GM21447 (cell line): ENCODE results near the gene TANGO2.

Experiments
- ATAC-seq: cut with Tn5 transposase; IDR thresholded peaks from one replicate; pipeline ENCODE4 v1.9.1; 2021; ENCODE audit not compliant: unreplicated experiment

TANGO2 gene

GRCh38 chr22:19995611-19996339 lies 25.1 kb upstream of the TANGO2 start:
- no peak for ATAC-seq

GRCh38 chr22:19996694-19997384 lies 24.1 kb upstream of the TANGO2 start:
- ATAC-seq = no peak

- ATAC-seq = no peak
These were observed 23.2 kb upstream of the TANGO2 start for GRCh38 chr22:19997561-19998231.

GRCh38 chr22:19998232-19998951 lies 22.5 kb upstream of the TANGO2 start:
- no peak for ATAC-seq

- ATAC-seq = no peak
These were observed 21.7 kb upstream of the TANGO2 start for GRCh38 chr22:19998991-19999820.

- ATAC-seq = no peak
These were observed 20.4 kb upstream of the TANGO2 start for GRCh38 chr22:20000246-20001081.

- ATAC-seq = no peak
These were observed 19.8 kb upstream of the TANGO2 start for GRCh38 chr22:20001082-20001638.

- ATAC-seq = no peak
These were observed 18.8 kb upstream of the TANGO2 start for GRCh38 chr22:20002128-20002527.

GRCh38 chr22:20002636-20003035 lies 18.3 kb upstream of the TANGO2 start:
- ATAC-seq = no peak

GRCh38 chr22:20003304-20003703 lies 17.6 kb upstream of the TANGO2 start:
- ATAC-seq = no peak

GRCh38 chr22:20004464-20004863 lies 16.4 kb upstream of the TANGO2 start:
- ATAC-seq = no peak

- ATAC-seq = no peak
These were observed 12.5 kb upstream of the TANGO2 start for GRCh38 chr22:20008221-20008995.

- ATAC-seq = no peak
These were observed 11.9 kb upstream of the TANGO2 start for GRCh38 chr22:20009018-20009491.

- no peak for ATAC-seq
These were observed 11.2 kb upstream of the TANGO2 start for GRCh38 chr22:20009582-20010306.

- no peak for ATAC-seq
These were observed 10.4 kb upstream of the TANGO2 start for GRCh38 chr22:20010307-20011122.

GRCh38 chr22:20011123-20011992 lies 9.6 kb upstream of the TANGO2 start:
- no peak for ATAC-seq
